CD14-positive monocyte (primary cell): ENCODE results near the gene AQP7. TPM values are rescaled to one million over a fixed set of nuclear protein-coding genes. Genes with fewer than 3 reads are reported as not detected.

ENCODE experiments used
- DNase-seq, 3 donors: peaks; one replicate each; pipeline ENCODE4 v3.0.0-alpha.2; 2011 to 2022
- H2AFZ ChIP-seq: 2 replicates; pipeline ENCODE4 v1.6.0; 2012; ENCODE audit warnings: mild to moderate bottlenecking, low read depth, low read length, inconsistent platforms; ENCODE audit not compliant: insufficient read depth, poor library complexity, severe bottlenecking
- H3K27ac ChIP-seq, 2 donors: 1 replicate in 1 of 2; 2 replicates in 1 of 2; pipeline ENCODE4 v1.5.1; 2012 to 2013; ENCODE audit warnings: low read length in 2 of 2, control low read depth in 1 of 2, inconsistent platforms in 1 of 2, low read depth in 1 of 2, mild to moderate bottlenecking in 1 of 2
- H3K27me3 ChIP-seq, 2 donors: one replicate each; pipeline versions ENCODE4 v1.6.0 to v1.6.1; 2011 to 2013; ENCODE audit warnings: low read length in 2 of 2; ENCODE audit not compliant: control insufficient read depth in 2 of 2, insufficient read depth in 2 of 2
- H3K36me3 ChIP-seq, 2 donors: replicated peaks in 1 of 2; 1 replicate in 1 of 2; 2 replicates in 1 of 2; pipeline versions ENCODE4 v1.5.1 to v1.6.1; 2012 to 2013; ENCODE audit warnings: low read length in 2 of 2, control low read depth in 1 of 2, inconsistent platforms in 1 of 2, mild to moderate bottlenecking in 1 of 2; ENCODE audit not compliant: insufficient read depth in 2 of 2, control insufficient read depth in 1 of 2
- H3K4me1 ChIP-seq, 2 donors: 1 replicate in 1 of 2; 2 replicates in 1 of 2; pipeline versions ENCODE4 v1.5.1 to v1.6.1; 2012 to 2013; ENCODE audit warnings: low read length in 2 of 2, control low read depth in 1 of 2, inconsistent platforms in 1 of 2, mild to moderate bottlenecking in 1 of 2, moderate library complexity in 1 of 2; ENCODE audit not compliant: insufficient read depth in 2 of 2, control insufficient read depth in 1 of 2
- H3K4me2 ChIP-seq: replicated peaks from 2 replicates; pipeline ENCODE3; 2012; ENCODE audit warnings: low read length, moderate library complexity, mild to moderate bottlenecking; ENCODE audit not compliant: poor library complexity, severe bottlenecking; ENCODE audit errors: extremely low read depth
- H3K4me3 ChIP-seq, 3 experiments: fragments of 200-600 bp in 1 of 3; sonication (generic) in 1 of 3; replicated peaks in 1 of 3; 1 replicate in 2 of 3; 2 replicates in 1 of 3; pipeline ENCODE4 v1.5.1; 2011 to 2013; ENCODE audit warnings: low read length in 3 of 3, mild to moderate bottlenecking in 3 of 3, control low read depth in 2 of 3, low read depth in 2 of 3, inconsistent platforms in 1 of 3, moderate library complexity in 1 of 3
- H3K79me2 ChIP-seq: 2 replicates; pipeline ENCODE4 v1.6.0; 2012; ENCODE audit warnings: mild to moderate bottlenecking, control low read depth, inconsistent platforms, low read length, moderate library complexity; ENCODE audit not compliant: insufficient read depth
- H3K9ac ChIP-seq: 2 replicates; pipeline ENCODE4 v1.6.0; 2017; ENCODE audit warnings: low read length, mild to moderate bottlenecking; ENCODE audit not compliant: insufficient read depth, poor library complexity, severe bottlenecking
- H3K9me3 ChIP-seq, 2 donors: replicated peaks in 1 of 2; 1 replicate in 1 of 2; 2 replicates in 1 of 2; pipeline versions ENCODE4 v1.5.1 to v1.6.1; 2012 to 2013; ENCODE audit warnings: low read length in 2 of 2, control low read depth in 1 of 2; ENCODE audit not compliant: control insufficient read depth in 1 of 2, insufficient read depth in 1 of 2
- H4K20me1 ChIP-seq: 2 replicates; pipeline ENCODE4 v1.6.0; 2012; ENCODE audit warnings: mild to moderate bottlenecking, low read length, control low read depth, moderate library complexity; ENCODE audit not compliant: insufficient read depth
- H3K27ac Mint-ChIP-seq, 7 donors: one replicate each; pipeline ENCODE4 v1.8.0; 2020; ENCODE audit warnings: mild to moderate bottlenecking in 7 of 7, mixed read lengths in 7 of 7, moderate library complexity in 6 of 7, inconsistent platforms in 2 of 7
- H3K27me3 Mint-ChIP-seq, 3 donors: one replicate each; pipeline ENCODE4 v1.8.0; 2021 to 2022; ENCODE audit warnings: low read depth in 3 of 3, mild to moderate bottlenecking in 3 of 3, mixed read lengths in 3 of 3, moderate library complexity in 3 of 3, inconsistent platforms in 1 of 3
- H3K36me3 Mint-ChIP-seq, 2 donors: one replicate each; pipeline ENCODE4 v1.8.0; 2020; ENCODE audit warnings: mixed read lengths in 2 of 2, inconsistent platforms in 1 of 2, mild to moderate bottlenecking in 1 of 2
- H3K4me1 Mint-ChIP-seq: one replicate; pipeline ENCODE4 v1.8.0; 2020; ENCODE audit warnings: mild to moderate bottlenecking, mixed read lengths
- H3K4me3 Mint-ChIP-seq, 2 donors: one replicate each; pipeline ENCODE4 v1.8.0; 2020; ENCODE audit warnings: mild to moderate bottlenecking in 2 of 2, mixed read lengths in 2 of 2, moderate library complexity in 1 of 2
- H3K9me3 Mint-ChIP-seq, 7 donors: one replicate each; pipeline ENCODE4 v1.8.0; 2020 to 2022; ENCODE audit warnings: mixed read lengths in 7 of 7, mild to moderate bottlenecking in 6 of 7, moderate library complexity in 6 of 7, inconsistent platforms in 2 of 7
- CTCF ChIP-seq: fragments of 200-600 bp; IDR thresholded peaks from one replicate; pipeline ENCODE4 v1.8.0; 2022; ENCODE audit warnings: antibody characterized with exemption, mild to moderate bottlenecking
- WGBS: methylation state at CpG from one replicate; pipeline ENCODE4 v1.1.5; 2013; ENCODE audit warnings: missing lambda C conversion rate; ENCODE audit not compliant: insufficient coverage; 5-methylcytosine and 5-hydroxymethylcytosine counted together
- intact Hi-C, 2 donors: fragments of 100-400 bp; cut with micrococcal nuclease; formaldehyde crosslinking; loops; one replicate each; pipeline versions ENCODE4 v1.15.0 to v1.15.1; 2023
- polyA plus RNA-seq, 3 donors: library from polyadenylated mRNA; depleted of rRNA in 1 of 3; unstranded in 2 of 3; stranded (reverse) in 1 of 3; fragments of 300-500 nt in 2 of 3; fragments of >200 nt in 1 of 3; fragmentation: Illumina TruSeq in 2 of 3; gene quantifications; 1 replicate in 2 of 3; 2 replicates in 1 of 3; pipeline ENCODE4 v1.2.3, GENCODE V29; 2012 to 2021

Gene AQP7
- polyA plus RNA-seq, 3 donors = not detected

GRCh38 chr9:33436445-33436844 lies 34.1 kb upstream of the AQP7 start:
- Mint-ChIP-seq H3K4me1 (no peaks in the 10 kb centered on the region), H3K4me3 (no peak overlapping the region), H3K27me3 (peaks cover 3 to 6% (median 3%) of the 10 kb centered on the region in 3 donors), H3K36me3 (no peaks in the 10 kb centered on the region), H3K27ac (no peak overlapping the region), H3K9me3 (peaks cover 0 to 2% (median 0%) of the 10 kb centered on the region in 7 donors)
- Histone ChIP-seq H3K27ac (no peak overlapping the region), H3K4me1 (no peaks in the 10 kb centered on the region), H4K20me1 (no peaks in the 10 kb centered on the region), H3K4me3 (no peak overlapping the region), H3K36me3 (no peaks in the 10 kb centered on the region), H3K27me3 (no peaks in the 10 kb centered on the region), H3K9me3 (no peaks in the 10 kb centered on the region), H3K9ac (no peak overlapping the region), H3K79me2 (no peaks in the 10 kb centered on the region), H3K4me2 (no peak overlapping the region), H2AFZ (no peak overlapping the region)
- intact Hi-C loops = no loop called here
- 88% methylated on average over 1 of the region's 8 CpGs for WGBS
- no peak for DNase-seq
- no peak for TF ChIP-seq CTCF

GRCh38 chr9:33435821-33436277 lies 33.5 kb upstream of the AQP7 start:
- Mint-ChIP-seq H3K4me3 (no peak overlapping the region), H3K4me1 (no peaks in the 10 kb centered on the region), H3K9me3 (peaks cover 0 to 3% (median 0%) of the 10 kb centered on the region in 7 donors), H3K27me3 (peaks cover 3 to 7% (median 3%) of the 10 kb centered on the region in 3 donors), H3K27ac (no peak overlapping the region), H3K36me3 (no peaks in the 10 kb centered on the region)
- Histone ChIP-seq H3K27me3 (no peaks in the 10 kb centered on the region), H3K9me3 (no peaks in the 10 kb centered on the region), H3K9ac (no peak overlapping the region), H3K27ac (no peak overlapping the region), H3K36me3 (no peaks in the 10 kb centered on the region), H3K4me1 (no peaks in the 10 kb centered on the region), H4K20me1 (no peaks in the 10 kb centered on the region), H3K4me2 (no peak overlapping the region), H3K4me3 (no peak overlapping the region), H3K79me2 (no peaks in the 10 kb centered on the region), H2AFZ (no peak overlapping the region)
- DNase-seq = no peak
- TF ChIP-seq CTCF = no peak
- intact Hi-C loops = no loop called here
- 95% methylated on average over 6 of the region's 8 CpGs for WGBS
